Ishikawa (cell line): Measurements from ENCODE around the gene PARP2.

ENCODE experiments used
- CEBPB ChIP-seq: IDR thresholded peaks from 2 replicates; pipeline ENCODE4 v1.6.1; 2012
- CREB1 ChIP-seq: IDR thresholded peaks from 2 replicates; pipeline ENCODE4 v1.6.1; 2012; ENCODE audit warnings: low read depth
- EGR1 ChIP-seq: IDR thresholded peaks from 2 replicates; pipeline ENCODE4 v1.6.1; 2012
- EP300 ChIP-seq: IDR thresholded peaks from 2 replicates; pipeline ENCODE4 v1.6.1; 2012; ENCODE audit warnings: borderline replicate concordance
- FOXM1 ChIP-seq: IDR thresholded peaks from 2 replicates; pipeline ENCODE4 v1.6.1; 2012; ENCODE audit warnings: low read depth, borderline replicate concordance
- NFIC ChIP-seq: IDR thresholded peaks from 2 replicates; pipeline ENCODE4 v1.6.1; 2012
- RAD21 ChIP-seq: IDR thresholded peaks from 2 replicates; pipeline ENCODE4 v1.6.1; 2012; ENCODE audit warnings: low read depth
- TAF1 ChIP-seq: IDR thresholded peaks from 2 replicates; pipeline ENCODE4 v1.6.1; 2012; ENCODE audit warnings: low read depth, mild to moderate bottlenecking
- TCF12 ChIP-seq: IDR thresholded peaks from 2 replicates; pipeline ENCODE4 v1.6.1; 2012; ENCODE audit warnings: low read depth
- TEAD4 ChIP-seq: IDR thresholded peaks from 2 replicates; pipeline ENCODE4 v1.6.1; 2012
- YY1 ChIP-seq: IDR thresholded peaks from 2 replicates; pipeline ENCODE4 v1.6.1; 2012; ENCODE audit warnings: low read depth
- ZBTB7A ChIP-seq: IDR thresholded peaks from 2 replicates; pipeline ENCODE4 v1.6.1; 2012; ENCODE audit warnings: low read depth
- TF ChIP-seq, protein P1 (sequence below): IDR thresholded peaks from 2 replicates; pipeline ENCODE4 v1.6.1; 2012
- TF ChIP-seq, protein P2 (sequence below): IDR thresholded peaks from 2 replicates; pipeline ENCODE4 v1.6.1; 2012; ENCODE audit warnings: low read depth, mild to moderate bottlenecking
- TF ChIP-seq, protein P3 (sequence below): IDR thresholded peaks from 2 replicates; pipeline ENCODE4 v1.6.1; 2012

Gene PARP2

DNA sequence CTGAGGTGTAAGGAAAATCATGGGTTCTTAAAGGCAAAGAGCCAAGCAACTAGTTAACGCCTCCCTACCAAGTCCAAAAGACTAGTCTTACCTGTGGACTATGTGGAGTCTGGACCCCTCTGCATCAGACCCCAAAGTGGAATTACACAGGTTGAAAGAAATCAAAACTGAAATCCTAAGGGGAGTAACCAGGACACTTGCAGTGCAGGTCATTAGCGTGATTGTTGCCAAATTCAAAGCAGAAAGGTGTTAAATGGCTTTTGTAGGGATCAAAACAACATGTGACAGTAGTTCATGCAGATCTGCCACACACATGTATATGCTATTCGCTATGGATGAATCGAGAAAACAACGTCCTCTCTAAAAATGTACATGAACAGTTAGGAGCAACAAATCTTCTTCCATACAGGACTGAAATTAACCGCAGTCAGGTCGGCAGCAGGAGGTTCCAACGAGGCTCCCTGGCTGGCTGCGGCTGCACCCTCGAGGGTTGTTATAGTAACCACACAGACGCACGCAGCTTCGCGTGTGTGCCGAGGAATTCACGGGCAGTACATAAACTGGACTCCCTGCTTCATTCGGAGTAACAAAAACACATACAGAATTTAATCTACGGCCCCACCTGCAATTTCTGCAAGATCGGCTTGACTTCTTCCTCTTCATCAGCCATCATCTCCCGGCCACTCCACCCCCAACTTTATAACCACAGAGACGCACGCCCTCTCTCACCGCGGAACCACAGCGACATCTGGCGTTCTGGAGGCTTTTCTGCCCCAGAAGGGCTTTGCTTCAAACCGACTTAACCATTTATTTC, 38.0 kb upstream of the PARP2 start, which contains the start of gene TTC5:
Gene TTC5, minus strand, starts transcription at position 687 of the 814 bp plus-strand sequence. Its CDS starts 14 bp downstream, at position 673.
- TF ChIP-seq CEBPB, result no peak
- peak; percentile 59; the same call in 1 of the 2 replicates for TF ChIP-seq TCF12
- TF ChIP-seq, protein P1, sequence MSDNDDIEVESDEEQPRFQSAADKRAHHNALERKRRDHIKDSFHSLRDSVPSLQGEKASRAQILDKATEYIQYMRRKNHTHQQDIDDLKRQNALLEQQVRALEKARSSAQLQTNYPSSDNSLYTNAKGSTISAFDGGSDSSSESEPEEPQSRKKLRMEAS, result peak; percentile 67
- peak; percentile 68; the same call in 1 of the 2 replicates for TF ChIP-seq TAF1
- peak; percentile 31; the same call in 1 of the 2 replicates for TF ChIP-seq TEAD4
- peak; percentile 34; the same call in 1 of the 2 replicates for TF ChIP-seq RAD21
- TF ChIP-seq YY1, result peak; percentile 87
- TF ChIP-seq EP300, result no peak

DNA sequence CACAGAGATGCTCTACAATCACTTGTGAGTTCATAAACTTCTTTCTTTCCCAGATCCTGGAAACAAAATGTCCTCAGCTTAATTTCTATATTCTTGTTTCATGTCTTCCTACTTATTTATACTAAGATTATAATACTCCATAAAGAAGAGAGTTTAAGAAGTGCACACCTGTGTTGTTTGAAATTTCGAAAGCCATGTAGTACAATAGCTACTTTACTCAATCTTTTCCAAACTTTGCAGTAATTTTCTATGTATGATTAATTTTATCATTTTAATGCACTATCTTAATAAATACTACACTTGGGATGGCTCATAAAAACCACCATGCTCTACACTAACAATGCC, 37.4 kb upstream of the PARP2 start:
- TF ChIP-seq TCF12, result no peak
- no peak for TF ChIP-seq CREB1
- no peak for TF ChIP-seq ZBTB7A
- TF ChIP-seq, protein P2, sequence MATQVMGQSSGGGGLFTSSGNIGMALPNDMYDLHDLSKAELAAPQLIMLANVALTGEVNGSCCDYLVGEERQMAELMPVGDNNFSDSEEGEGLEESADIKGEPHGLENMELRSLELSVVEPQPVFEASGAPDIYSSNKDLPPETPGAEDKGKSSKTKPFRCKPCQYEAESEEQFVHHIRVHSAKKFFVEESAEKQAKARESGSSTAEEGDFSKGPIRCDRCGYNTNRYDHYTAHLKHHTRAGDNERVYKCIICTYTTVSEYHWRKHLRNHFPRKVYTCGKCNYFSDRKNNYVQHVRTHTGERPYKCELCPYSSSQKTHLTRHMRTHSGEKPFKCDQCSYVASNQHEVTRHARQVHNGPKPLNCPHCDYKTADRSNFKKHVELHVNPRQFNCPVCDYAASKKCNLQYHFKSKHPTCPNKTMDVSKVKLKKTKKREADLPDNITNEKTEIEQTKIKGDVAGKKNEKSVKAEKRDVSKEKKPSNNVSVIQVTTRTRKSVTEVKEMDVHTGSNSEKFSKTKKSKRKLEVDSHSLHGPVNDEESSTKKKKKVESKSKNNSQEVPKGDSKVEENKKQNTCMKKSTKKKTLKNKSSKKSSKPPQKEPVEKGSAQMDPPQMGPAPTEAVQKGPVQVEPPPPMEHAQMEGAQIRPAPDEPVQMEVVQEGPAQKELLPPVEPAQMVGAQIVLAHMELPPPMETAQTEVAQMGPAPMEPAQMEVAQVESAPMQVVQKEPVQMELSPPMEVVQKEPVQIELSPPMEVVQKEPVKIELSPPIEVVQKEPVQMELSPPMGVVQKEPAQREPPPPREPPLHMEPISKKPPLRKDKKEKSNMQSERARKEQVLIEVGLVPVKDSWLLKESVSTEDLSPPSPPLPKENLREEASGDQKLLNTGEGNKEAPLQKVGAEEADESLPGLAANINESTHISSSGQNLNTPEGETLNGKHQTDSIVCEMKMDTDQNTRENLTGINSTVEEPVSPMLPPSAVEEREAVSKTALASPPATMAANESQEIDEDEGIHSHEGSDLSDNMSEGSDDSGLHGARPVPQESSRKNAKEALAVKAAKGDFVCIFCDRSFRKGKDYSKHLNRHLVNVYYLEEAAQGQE, result no peak
- TF ChIP-seq CEBPB, result no peak
- TF ChIP-seq TEAD4, result no peak
- TF ChIP-seq, protein P1, result no peak
- TF ChIP-seq, protein P3, sequence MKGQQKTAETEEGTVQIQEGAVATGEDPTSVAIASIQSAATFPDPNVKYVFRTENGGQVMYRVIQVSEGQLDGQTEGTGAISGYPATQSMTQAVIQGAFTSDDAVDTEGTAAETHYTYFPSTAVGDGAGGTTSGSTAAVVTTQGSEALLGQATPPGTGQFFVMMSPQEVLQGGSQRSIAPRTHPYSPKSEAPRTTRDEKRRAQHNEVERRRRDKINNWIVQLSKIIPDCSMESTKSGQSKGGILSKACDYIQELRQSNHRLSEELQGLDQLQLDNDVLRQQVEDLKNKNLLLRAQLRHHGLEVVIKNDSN, result no peak
- TF ChIP-seq NFIC, result no peak

DNA sequence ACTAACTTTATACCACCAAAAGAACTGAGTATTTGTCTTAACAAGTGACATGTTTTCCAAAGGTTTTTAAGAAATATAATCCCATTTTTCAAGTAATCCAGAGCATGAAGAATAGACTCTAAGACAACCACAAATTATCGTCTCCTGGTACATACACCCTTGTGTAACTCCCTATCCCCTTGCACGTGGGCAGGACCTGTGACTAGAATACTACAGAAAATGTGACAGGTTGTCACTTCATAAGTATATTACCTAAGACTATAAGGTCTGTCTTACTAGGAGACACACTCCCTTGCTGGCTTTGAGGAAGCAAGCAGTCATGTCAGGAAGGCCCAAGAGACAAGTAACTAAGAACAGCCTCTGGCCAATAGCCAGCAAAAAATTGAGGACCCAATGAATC, 29.4 kb upstream of the PARP2 start:
- TF ChIP-seq, protein P3, result no peak
- no peak for TF ChIP-seq RAD21

- TF ChIP-seq, protein P1, result no peak
- TF ChIP-seq YY1 (no peak), ZBTB7A (no peak), FOXM1 (no peak), EP300 (no peak), CEBPB (no peak), NFIC (no peak), RAD21 (no peak), CREB1 (no peak), TCF12 (no peak), EGR1 (no peak), TEAD4 (no peak)
- TF ChIP-seq, protein P2, result no peak
These were observed 25.7 kb upstream of the PARP2 start for GRCh38 chr14:20317720-20318119.

DNA sequence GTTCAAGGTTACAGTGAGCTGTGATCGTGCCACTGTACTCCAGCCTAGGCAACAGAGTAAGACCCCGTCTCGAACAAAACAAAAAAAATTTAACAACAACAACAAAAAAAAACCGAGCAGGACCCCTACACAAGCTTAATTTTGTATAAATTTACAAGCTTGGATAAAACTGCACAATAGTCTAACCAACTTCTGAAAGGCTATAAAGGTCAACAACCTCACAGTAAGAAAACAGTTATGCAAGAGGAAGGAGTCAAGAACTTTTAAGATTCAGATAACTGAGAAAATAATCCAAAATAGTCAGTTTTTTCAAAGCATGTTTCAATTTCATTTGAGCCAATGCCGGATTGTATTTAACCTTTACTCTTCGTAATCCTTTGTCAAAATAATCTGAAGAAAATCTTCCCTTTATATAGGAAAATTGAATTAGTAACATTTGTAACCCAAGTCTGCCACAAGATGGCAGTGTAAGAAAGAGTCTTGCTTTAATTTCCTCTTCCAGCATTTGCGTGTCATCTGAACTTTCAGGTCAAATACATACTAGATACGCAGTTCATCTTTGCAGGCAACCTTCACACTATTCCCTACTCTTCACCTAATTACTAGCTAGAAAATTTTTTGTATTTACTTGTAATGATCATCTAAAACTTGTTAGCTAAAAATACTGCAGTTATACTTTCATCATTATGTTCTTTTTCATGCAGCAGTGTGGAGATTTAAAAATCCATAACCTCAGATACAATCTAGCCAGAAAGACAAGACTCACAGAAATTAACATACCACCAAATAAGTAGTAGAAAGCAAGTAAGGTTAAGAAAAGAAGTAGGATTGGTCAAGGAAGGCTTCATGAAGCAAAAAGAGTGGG, 16.2 kb upstream of the PARP2 start:
- TF ChIP-seq RAD21 (peak; percentile 70), EGR1 (no peak)

GRCh38 chr14:20328705-20329104, 14.7 kb upstream of the PARP2 start:
- TF ChIP-seq, protein P3, result no peak
- TF ChIP-seq YY1 (no peak), NFIC (no peak), EGR1 (no peak), RAD21 (no peak)
